ENCODE data around the gene ING3.

DNA sequence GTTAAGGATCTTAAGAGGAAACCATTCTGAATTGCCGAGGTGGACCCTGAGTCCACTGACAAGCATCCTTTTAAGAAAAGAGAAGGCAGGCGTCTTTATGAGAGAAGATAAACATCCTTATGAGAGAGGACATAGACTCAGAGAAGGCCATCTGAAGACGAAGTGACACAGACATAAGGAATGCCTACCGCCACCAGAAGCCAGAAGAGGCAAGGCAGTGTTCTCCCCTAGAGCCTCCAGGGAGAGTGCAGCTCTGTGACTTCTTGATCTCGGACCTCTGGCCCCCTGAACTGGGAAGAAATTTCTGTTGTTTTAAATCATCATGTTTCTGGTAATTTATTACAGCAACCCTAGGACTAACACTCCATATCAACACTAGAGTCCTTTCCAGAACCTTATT, 25.2 kb upstream of the ING3 start:
- TF ChIP-seq CTCF (IDR thresholded peaks at IDR 0.05; ENCODE audit: low read depth, low read length, poor library complexity, severe bottlenecking) (no peak), EZH2phosphoT487 (IDR thresholded peaks at IDR 0.05; ENCODE audit: borderline replicate concordance, low read length) (no peak)
